ENCODE results near the gene FAM234B.

FAM234B gene

GRCh38 chr12:13044002-13044905 lies at the start of gene FAM234B:
Gene FAM234B (plus strand): TSS chr12:13044381. CDS start chr12:13044404, 23 bp downstream.
- DNase-seq (ENCODE audit: low read depth), result peak; percentile 60

GRCh38 chr12:12995088-12995487 lies 49.1 kb upstream of the FAM234B start:
- DNase-seq (ENCODE audit: low read depth), result no peak

GRCh38 chr12:12996209-12996608 lies 48.0 kb upstream of the FAM234B start:
- DNase-seq (ENCODE audit: low read depth), result no peak

- DNase-seq (ENCODE audit: low read depth), result no peak
Measured at GRCh38 chr12:12997156-12997555, 47.0 kb upstream of the FAM234B start.

- no peak for DNase-seq (ENCODE audit: low read depth)
Measured at GRCh38 chr12:12997734-12998133, 46.4 kb upstream of the FAM234B start.

- no peak for DNase-seq (ENCODE audit: low read depth)
Measured at GRCh38 chr12:12998248-12998647, 45.9 kb upstream of the FAM234B start.

GRCh38 chr12:12999271-12999958 lies 44.8 kb upstream of the FAM234B start:
- DNase-seq (ENCODE audit: low read depth), result no peak

- peak; percentile 93 for DNase-seq (ENCODE audit: low read depth)
Measured at GRCh38 chr12:12999959-13000615, 44.1 kb upstream of the FAM234B start, which contains the start of gene HEBP1. Gene HEBP1 (minus strand): TSS chr12:13000265. CDS start chr12:13000114, 151 bp downstream.

GRCh38 chr12:13000616-13000924 lies 43.6 kb upstream of the FAM234B start:
- no peak for DNase-seq (ENCODE audit: low read depth)

- DNase-seq (ENCODE audit: low read depth), result no peak
Measured at GRCh38 chr12:13000925-13001774, 43.0 kb upstream of the FAM234B start.

GRCh38 chr12:13001775-13002040 lies 42.5 kb upstream of the FAM234B start:
- no peak for DNase-seq (ENCODE audit: low read depth)

- no peak for DNase-seq (ENCODE audit: low read depth)
Measured at GRCh38 chr12:13002301-13003097, 41.7 kb upstream of the FAM234B start.

GRCh38 chr12:13004361-13004760 lies 39.8 kb upstream of the FAM234B start:
- no peak for DNase-seq (ENCODE audit: low read depth)

- no peak for DNase-seq (ENCODE audit: low read depth)
Measured at GRCh38 chr12:13004986-13005385, 39.2 kb upstream of the FAM234B start.

- DNase-seq (ENCODE audit: low read depth), result no peak
Measured at GRCh38 chr12:13005649-13006048, 38.5 kb upstream of the FAM234B start.

GRCh38 chr12:13007496-13008233 lies 36.5 kb upstream of the FAM234B start:
- no peak for DNase-seq (ENCODE audit: low read depth)

- no peak for DNase-seq (ENCODE audit: low read depth)
Measured at GRCh38 chr12:13008741-13009380, 35.3 kb upstream of the FAM234B start.

GRCh38 chr12:13011098-13011497 lies 33.1 kb upstream of the FAM234B start:
- no peak for DNase-seq (ENCODE audit: low read depth)

GRCh38 chr12:13022851-13023271 lies 21.3 kb upstream of the FAM234B start:
- DNase-seq (ENCODE audit: low read depth), result no peak
